Measurements from ENCODE around the gene LANCL2. TPM values are rescaled to one million over a fixed set of nuclear protein-coding genes. Genes with fewer than 3 reads are reported as not detected.

LANCL2 gene
- total and polyA plus RNA-seq, 9 of the 15 experiments (the other 6 are each of a cell fraction or from before 2014, with no cell fraction given): 5.3 to 18.5 (median 13.5) TPM

- TF ChIP-seq ZBTB17 (CRISPR knock-in tag; IDR thresholded peaks at IDR 0.05) (no peak), HDAC1 (IDR thresholded peaks at IDR 0.05) (no peak), ZNF347 (CRISPR knock-in tag; IDR thresholded peaks at IDR 0.05; ENCODE audit: low read depth) (no peak), PTTG1 (tag; IDR thresholded peaks at IDR 0.05; ENCODE audit: low read depth) (no peak), SNAPC5 (CRISPR knock-in tag; IDR thresholded peaks at IDR 0.05) (no peak), POLR2H (tag; IDR thresholded peaks at IDR 0.05; ENCODE audit: low read depth) (no peak), E2F1 (CRISPR knock-in tag; IDR thresholded peaks at IDR 0.05) (no peak), ZNF77 (CRISPR knock-in tag; IDR thresholded peaks at IDR 0.05) (no peak), SRSF3 (IDR thresholded peaks at IDR 0.05; ENCODE audit: insufficient read depth, low read length) (no peak), TCF7 (IDR thresholded peaks at IDR 0.05; ENCODE audit: borderline replicate concordance) (no peak), HSF4 (CRISPR knock-in tag; IDR thresholded peaks at IDR 0.05; ENCODE audit: borderline replicate concordance) (no peak), ZNF436 (CRISPR knock-in tag; IDR thresholded peaks at IDR 0.05) (no peak)
Observed at GRCh38 chr7:55423277-55423711, 58.2 kb downstream of the LANCL2 start (continued).
